Measurements from ENCODE around the gene STRADB.

STRADB gene

DNA sequence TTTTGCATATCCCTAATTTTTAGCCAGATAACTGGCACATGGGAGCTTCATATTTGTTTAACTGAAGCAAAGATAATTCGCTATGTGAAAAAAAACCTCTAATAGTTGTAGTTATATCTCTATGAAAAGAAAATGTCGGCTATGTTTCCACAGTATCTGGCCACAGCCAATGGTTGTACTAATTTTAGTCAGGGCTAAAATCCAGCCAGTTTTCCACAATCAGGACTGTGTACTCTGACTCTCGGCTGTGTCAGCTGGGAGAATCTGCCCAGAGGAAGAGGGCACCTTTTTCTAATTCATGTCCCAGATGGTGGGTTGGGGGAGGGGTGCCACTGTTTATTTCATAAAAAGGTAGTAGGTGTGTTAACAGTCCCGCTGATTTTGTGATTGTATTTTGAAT lies 38.8 kb downstream of the STRADB start:
- TF ChIP-seq CTCF (IDR thresholded peaks at IDR 0.05; ENCODE audit: borderline replicate concordance, insufficient read depth, low read depth, low read length), result no peak
- H3K4me3 ChIP-seq (ENCODE audit: low read depth, low read length), result no peak overlapping the region

GRCh38 chr2:201496785-201497184 lies 45.2 kb downstream of the STRADB start:
- no peak for TF ChIP-seq CTCF (IDR thresholded peaks at IDR 0.05; ENCODE audit: borderline replicate concordance, insufficient read depth, low read depth, low read length)
- H3K4me3 ChIP-seq (ENCODE audit: low read depth, low read length), result no peak overlapping the region

- H3K4me3 ChIP-seq (ENCODE audit: low read depth, low read length), result no peak overlapping the region
- no peak for TF ChIP-seq CTCF (IDR thresholded peaks at IDR 0.05; ENCODE audit: borderline replicate concordance, insufficient read depth, low read depth, low read length)
Measured at GRCh38 chr2:201500534-201500933, 49.0 kb downstream of the STRADB start.

DNA sequence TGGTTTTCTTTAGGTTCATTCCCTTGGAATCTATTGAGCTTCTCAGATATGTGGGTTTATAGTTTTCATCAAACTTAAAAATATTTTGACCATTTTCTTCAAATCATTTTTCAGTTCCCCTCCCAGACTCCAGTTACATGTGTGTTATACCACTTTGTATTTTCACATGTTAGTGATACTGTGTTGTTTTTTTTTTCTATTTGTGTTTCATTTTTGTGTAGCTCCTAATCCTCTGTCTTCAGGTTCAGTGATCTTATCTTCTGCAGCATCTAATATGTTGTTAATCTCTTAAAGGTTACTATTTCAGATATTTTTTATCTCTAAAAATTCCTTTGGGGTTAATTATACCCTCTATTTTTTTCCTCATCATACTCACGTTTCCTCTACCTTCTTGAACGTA lies 51.2 kb downstream of the STRADB start:
- H3K4me3 ChIP-seq (ENCODE audit: low read depth, low read length), result no peak overlapping the region

GRCh38 chr2:201507725-201508124 lies 56.2 kb downstream of the STRADB start:
- no peak for TF ChIP-seq CTCF (IDR thresholded peaks at IDR 0.05; ENCODE audit: borderline replicate concordance, insufficient read depth, low read depth, low read length)
- H3K4me3 ChIP-seq (ENCODE audit: low read depth, low read length), result no peak overlapping the region

More for the DNA sequence above, 51.2 kb downstream of the STRADB start:
- TF ChIP-seq CTCF (IDR thresholded peaks at IDR 0.05; ENCODE audit: borderline replicate concordance, insufficient read depth, low read depth, low read length), result no peak

DNA sequence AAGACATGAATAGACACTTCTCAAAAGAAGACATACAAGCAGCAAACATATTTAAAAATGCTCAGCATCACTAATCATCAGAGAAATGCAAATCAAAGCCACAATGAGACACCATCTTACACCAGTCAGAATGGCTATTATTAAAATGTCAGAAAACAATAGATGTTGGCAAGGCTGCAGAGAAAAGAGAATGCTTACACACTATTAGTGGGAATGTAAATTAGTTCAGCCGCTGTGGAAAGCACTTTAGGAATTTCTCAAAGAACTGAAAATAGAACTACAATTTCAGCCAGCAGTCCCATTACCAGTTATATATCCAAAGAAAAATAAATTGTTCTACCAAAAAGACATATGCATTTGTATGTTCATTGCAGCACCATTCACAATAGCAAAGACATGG lies 61.7 kb downstream of the STRADB start:
- no peak overlapping the region for H3K4me3 ChIP-seq (ENCODE audit: low read depth, low read length)
- no peak for TF ChIP-seq CTCF (IDR thresholded peaks at IDR 0.05; ENCODE audit: borderline replicate concordance, insufficient read depth, low read depth, low read length)

DNA sequence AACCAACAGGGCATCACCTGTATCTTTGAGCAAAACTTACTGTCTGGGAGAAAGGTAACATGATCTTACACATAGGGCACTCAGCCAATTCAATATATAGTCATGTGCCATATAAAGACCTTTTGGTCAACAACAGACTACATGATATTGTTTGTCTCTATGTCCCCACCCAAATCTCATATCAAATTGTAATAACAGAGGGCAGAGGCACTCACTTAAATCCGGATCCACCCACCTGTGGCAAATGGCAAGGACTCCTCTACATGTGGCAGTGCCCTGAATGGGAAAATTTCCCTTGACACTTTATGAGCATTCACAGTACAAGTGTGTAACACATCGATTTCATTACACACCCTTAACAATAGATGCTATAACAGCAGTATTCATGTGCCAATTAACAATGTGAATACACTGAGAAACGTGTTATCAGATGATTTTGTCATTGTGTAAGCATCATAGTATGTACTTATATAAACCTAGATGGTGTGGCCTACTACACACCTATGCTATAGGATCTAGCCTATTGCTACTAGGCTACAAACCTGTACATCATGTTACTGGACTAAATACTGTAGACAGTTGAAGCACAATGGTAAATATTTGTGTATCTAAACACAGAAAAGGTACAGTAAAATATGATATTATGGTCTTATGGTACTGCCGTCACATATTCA lies 64.2 kb downstream of the STRADB start:
- H3K4me3 ChIP-seq (ENCODE audit: low read depth, low read length), result no peak overlapping the region
- no peak for TF ChIP-seq CTCF (IDR thresholded peaks at IDR 0.05; ENCODE audit: borderline replicate concordance, insufficient read depth, low read depth, low read length)

Measured in GM12875 (cell line).